Measurements from ENCODE around the gene REEP6.

The REEP6 gene

GRCh38 chr19:1452802-1453524 is 38.0 kb upstream of the REEP6 start:
- TF ChIP-seq, protein P1, sequence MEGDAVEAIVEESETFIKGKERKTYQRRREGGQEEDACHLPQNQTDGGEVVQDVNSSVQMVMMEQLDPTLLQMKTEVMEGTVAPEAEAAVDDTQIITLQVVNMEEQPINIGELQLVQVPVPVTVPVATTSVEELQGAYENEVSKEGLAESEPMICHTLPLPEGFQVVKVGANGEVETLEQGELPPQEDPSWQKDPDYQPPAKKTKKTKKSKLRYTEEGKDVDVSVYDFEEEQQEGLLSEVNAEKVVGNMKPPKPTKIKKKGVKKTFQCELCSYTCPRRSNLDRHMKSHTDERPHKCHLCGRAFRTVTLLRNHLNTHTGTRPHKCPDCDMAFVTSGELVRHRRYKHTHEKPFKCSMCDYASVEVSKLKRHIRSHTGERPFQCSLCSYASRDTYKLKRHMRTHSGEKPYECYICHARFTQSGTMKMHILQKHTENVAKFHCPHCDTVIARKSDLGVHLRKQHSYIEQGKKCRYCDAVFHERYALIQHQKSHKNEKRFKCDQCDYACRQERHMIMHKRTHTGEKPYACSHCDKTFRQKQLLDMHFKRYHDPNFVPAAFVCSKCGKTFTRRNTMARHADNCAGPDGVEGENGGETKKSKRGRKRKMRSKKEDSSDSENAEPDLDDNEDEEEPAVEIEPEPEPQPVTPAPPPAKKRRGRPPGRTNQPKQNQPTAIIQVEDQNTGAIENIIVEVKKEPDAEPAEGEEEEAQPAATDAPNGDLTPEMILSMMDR (conservative IDR thresholded peaks at IDR 0.05; ENCODE audit: low read depth, low read length), result no peak
- no peaks in the 10 kb centered on the region for H3K79me2 ChIP-seq (ENCODE audit: insufficient read depth, low read depth)
- no peak overlapping the region; the same call in 1 of the 2 replicates for H3K4me2 ChIP-seq
- H3K27me3 ChIP-seq (ENCODE audit: insufficient read depth, low read depth), result peaks cover 88% of the 10 kb centered on the region
- no peak overlapping the region for H3K4me3 ChIP-seq (IDR thresholded peaks at IDR 0.05; ENCODE audit: insufficient read depth, low read depth, low read length)
- H3K4me1 ChIP-seq (ENCODE audit: low read depth, poor library complexity, severe bottlenecking), result peaks cover 17% of the 10 kb centered on the region
- no peak overlapping the region for H3K9ac ChIP-seq
- no peaks in the 10 kb centered on the region for H3K36me3 ChIP-seq (ENCODE audit: insufficient read depth)
- H3K27ac ChIP-seq, result no peak overlapping the region
- no peak overlapping the region for H2AFZ ChIP-seq (ENCODE audit: low read depth)
- no peaks in the 10 kb centered on the region; the same call in 1 of the 2 replicates for H4K20me1 ChIP-seq (ENCODE audit: insufficient read depth)

DNA sequence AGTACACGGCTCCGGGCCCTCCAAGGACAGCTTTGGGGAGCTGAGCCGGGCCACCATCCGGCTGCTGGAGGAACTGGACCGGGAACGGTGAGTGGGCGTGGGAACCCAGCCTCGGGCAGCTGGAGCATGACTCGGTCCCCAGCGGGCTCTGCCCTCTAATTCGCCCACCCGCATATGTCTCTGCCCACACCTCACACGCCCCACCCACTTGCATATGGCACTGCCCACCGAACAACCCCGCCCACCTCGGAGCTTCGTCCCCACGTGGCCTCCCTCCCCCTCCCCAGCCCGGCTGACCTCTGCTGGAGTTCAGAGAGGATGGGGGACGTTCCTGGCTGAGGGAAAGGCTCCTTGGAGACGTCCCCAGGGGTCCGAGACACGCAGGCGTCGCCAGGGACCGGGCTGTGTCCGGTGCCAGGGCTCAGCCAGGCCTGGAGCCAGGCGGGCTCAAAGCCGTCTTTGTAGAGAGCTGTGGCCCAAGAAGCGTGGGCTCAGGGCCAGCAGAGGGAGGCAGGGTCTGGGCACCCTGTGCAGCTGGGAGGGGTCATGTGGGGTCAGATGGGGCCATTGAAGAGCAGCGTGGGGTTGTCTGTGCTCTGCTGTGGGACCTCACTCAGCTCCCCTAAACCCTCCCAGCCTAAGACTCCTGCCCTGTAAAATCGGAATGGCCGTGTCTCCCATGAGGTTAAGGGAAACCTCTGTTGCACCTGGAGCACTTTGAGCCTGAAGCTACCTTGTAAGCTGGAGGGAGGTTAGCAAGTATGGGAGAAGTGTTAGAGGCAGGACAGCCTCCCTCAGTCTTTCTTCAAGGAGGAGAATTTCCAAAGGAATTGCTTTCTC is 37.2 kb upstream of the REEP6 start:
- Histone ChIP-seq H3K4me3 (IDR thresholded peaks at IDR 0.05; ENCODE audit: insufficient read depth, low read depth, low read length) (no peak overlapping the region), H3K36me3 (ENCODE audit: insufficient read depth) (no peaks in the 10 kb centered on the region), H3K27me3 (ENCODE audit: insufficient read depth, low read depth) (peaks cover 88% of the 10 kb centered on the region), H3K4me2 (no peak overlapping the region; the same call in 1 of the 2 replicates), H2AFZ (ENCODE audit: low read depth) (no peak overlapping the region), H3K27ac (no peak overlapping the region), H3K4me1 (ENCODE audit: low read depth, poor library complexity, severe bottlenecking) (peaks cover 17% of the 10 kb centered on the region), H4K20me1 (ENCODE audit: insufficient read depth) (no peaks in the 10 kb centered on the region; the same call in 1 of the 2 replicates), H3K9ac (no peak overlapping the region), H3K79me2 (ENCODE audit: insufficient read depth, low read depth) (no peaks in the 10 kb centered on the region)
- TF ChIP-seq, protein P1 (conservative IDR thresholded peaks at IDR 0.05; ENCODE audit: low read depth, low read length), result no peak

GRCh38 chr19:1455002-1455335 is 36.0 kb upstream of the REEP6 start:
- Histone ChIP-seq H3K4me2 (peak overlapping the region; percentile 67), H4K20me1 (ENCODE audit: insufficient read depth) (no peaks in the 10 kb centered on the region), H3K4me1 (ENCODE audit: low read depth, poor library complexity, severe bottlenecking) (peaks cover 17% of the 10 kb centered on the region), H3K4me3 (IDR thresholded peaks at IDR 0.05; ENCODE audit: insufficient read depth, low read depth, low read length) (no peak overlapping the region), H3K27me3 (ENCODE audit: insufficient read depth, low read depth) (peaks cover 88% of the 10 kb centered on the region), H3K36me3 (ENCODE audit: insufficient read depth) (no peaks in the 10 kb centered on the region), H3K27ac (no peak overlapping the region), H3K79me2 (ENCODE audit: insufficient read depth, low read depth) (no peaks in the 10 kb centered on the region), H2AFZ (ENCODE audit: low read depth) (peak overlapping the region; percentile 66; the same call in 1 of the 2 replicates), H3K9ac (no peak overlapping the region)
- TF ChIP-seq, protein P1 (conservative IDR thresholded peaks at IDR 0.05; ENCODE audit: low read depth, low read length), result no peak

DNA sequence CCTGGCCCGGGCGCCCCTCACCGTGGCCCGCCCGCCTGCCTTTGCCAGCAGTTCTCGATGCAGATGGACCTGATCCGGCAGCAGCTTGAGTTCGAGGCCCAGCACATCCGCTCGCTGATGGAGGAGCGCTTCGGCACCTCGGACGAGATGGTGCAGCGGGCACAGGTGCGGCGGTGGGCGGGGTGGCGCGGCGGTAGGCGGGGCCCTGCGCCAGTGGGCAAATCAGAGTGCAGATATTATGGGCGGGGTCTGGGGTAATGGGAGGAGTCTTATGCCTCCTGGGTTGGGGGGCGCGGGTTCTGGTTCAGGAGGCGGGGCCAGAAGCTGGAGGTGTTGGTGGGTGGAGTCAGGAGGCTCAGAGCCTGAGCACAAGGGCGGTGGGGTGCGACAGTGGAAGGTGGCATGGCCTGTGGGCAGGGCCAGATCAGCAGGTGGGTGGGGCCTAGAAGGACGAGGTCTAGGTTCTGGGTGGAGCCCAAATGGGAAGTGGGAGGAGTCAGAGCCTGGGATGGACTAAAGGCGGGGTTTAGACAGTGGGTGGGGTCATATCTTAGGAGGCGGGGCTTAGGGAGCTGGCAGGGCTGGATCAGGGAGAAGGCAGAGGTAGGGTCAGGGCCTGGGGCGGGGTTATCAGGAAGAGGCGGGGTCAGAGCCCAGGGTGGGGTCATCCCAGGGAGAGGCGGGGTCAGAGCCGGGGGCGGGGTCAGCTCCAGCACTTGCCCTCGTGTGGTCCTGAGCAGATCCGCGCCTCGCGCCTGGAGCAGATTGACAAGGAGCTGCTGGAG is 35.5 kb upstream of the REEP6 start:
- Histone ChIP-seq H2AFZ (ENCODE audit: low read depth) (peak overlapping the region; percentile 66; the same call in 1 of the 2 replicates), H4K20me1 (ENCODE audit: insufficient read depth) (no peaks in the 10 kb centered on the region), H3K9ac (no peak overlapping the region), H3K4me1 (ENCODE audit: low read depth, poor library complexity, severe bottlenecking) (peaks cover 17% of the 10 kb centered on the region), H3K36me3 (ENCODE audit: insufficient read depth) (no peaks in the 10 kb centered on the region), H3K4me2 (peak overlapping the region; percentile 67), H3K4me3 (IDR thresholded peaks at IDR 0.05; ENCODE audit: insufficient read depth, low read depth, low read length) (no peak overlapping the region), H3K27ac (no peak overlapping the region), H3K27me3 (ENCODE audit: insufficient read depth, low read depth) (peaks cover 88% of the 10 kb centered on the region), H3K79me2 (ENCODE audit: insufficient read depth, low read depth) (no peaks in the 10 kb centered on the region)
- TF ChIP-seq, protein P1 (conservative IDR thresholded peaks at IDR 0.05; ENCODE audit: low read depth, low read length), result no peak
